Tibial artery (tissue), 4 donors: ENCODE results near the gene CYGB.
A peak's percentile ranks its signal among the peaks of the same experiment; 100 is the strongest.

Experiments
- DNase-seq, 2 donors: peaks; one replicate each; pipeline ENCODE4 v3.0.0-alpha.2; 2019
- H3K27ac ChIP-seq, 2 donors: fragments of 200-600 bp; sonication (generic) in 1 of 2; 1 replicate in 1 of 2; 2 replicates in 1 of 2; pipeline ENCODE4 v1.5.1; 2018 to 2019; ENCODE audit warnings: mild to moderate bottlenecking in 1 of 2
- H3K27me3 ChIP-seq, 2 donors: fragments of 200-600 bp; sonication (generic) in 1 of 2; one replicate each; pipeline versions ENCODE4 v1.5.1 to v1.6.0; 2016 to 2019
- H3K36me3 ChIP-seq, 3 donors: fragments of 200-600 bp; sonication (generic) in 2 of 3; one replicate each; pipeline ENCODE4 v1.5.1; 2016 to 2019; ENCODE audit warnings: mild to moderate bottlenecking in 2 of 3
- H3K4me1 ChIP-seq, 4 donors: fragments of 200-600 bp; sonication (generic) in 2 of 4; 1 replicate in 3 of 4; 2 replicates in 1 of 4; pipeline ENCODE4 v1.5.1; 2016 to 2019
- H3K4me3 ChIP-seq, 2 donors: fragments of 200-600 bp; sonication (generic) in 1 of 2; 1 replicate in 1 of 2; 2 replicates in 1 of 2; pipeline ENCODE4 v1.5.1; 2018 to 2019; ENCODE audit warnings: mild to moderate bottlenecking in 2 of 2
- H3K9me3 ChIP-seq, 3 donors: fragments of 200-600 bp; sonication (generic) in 1 of 3; one replicate each; pipeline ENCODE4 v1.5.1; 2016 to 2019
- intact Hi-C: fragments of 100-400 bp; cut with DNase I; formaldehyde crosslinking; loops from one replicate; pipeline ENCODE4 v1.15.0; 2023; ENCODE audit warnings: low total_unique reads
- TF ChIP-seq, protein P1 (sequence below), 2 experiments: fragments of 200-600 bp in 1 of 2; fragments of 450-650 bp in 1 of 2; IDR thresholded peaks; one replicate each; pipeline ENCODE4 v1.5.1; 2017 to 2019; ENCODE audit warnings: antibody characterized with exemption in 2 of 2, mild to moderate bottlenecking in 1 of 2, moderate library complexity in 1 of 2

CYGB gene

DNA sequence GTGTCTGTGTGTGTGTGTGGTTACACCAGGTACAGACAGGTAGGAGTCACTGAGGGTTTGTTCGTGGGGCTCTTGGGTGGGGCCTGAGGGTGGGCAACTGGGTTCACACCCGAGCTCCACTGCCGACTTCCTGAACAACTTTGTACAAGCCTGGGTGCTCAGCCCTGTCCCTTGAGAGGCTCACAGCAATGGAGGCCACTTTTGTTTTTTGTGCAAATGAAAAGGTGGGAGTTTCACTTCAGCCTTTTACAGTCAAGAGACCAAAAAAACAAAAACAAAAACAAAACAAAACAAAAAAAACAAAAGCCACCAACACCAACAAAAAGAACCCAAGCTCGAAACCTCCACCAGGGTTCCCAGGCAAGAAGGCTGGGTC, 38.6 kb downstream of the CYGB start:
- TF ChIP-seq, protein P1, sequence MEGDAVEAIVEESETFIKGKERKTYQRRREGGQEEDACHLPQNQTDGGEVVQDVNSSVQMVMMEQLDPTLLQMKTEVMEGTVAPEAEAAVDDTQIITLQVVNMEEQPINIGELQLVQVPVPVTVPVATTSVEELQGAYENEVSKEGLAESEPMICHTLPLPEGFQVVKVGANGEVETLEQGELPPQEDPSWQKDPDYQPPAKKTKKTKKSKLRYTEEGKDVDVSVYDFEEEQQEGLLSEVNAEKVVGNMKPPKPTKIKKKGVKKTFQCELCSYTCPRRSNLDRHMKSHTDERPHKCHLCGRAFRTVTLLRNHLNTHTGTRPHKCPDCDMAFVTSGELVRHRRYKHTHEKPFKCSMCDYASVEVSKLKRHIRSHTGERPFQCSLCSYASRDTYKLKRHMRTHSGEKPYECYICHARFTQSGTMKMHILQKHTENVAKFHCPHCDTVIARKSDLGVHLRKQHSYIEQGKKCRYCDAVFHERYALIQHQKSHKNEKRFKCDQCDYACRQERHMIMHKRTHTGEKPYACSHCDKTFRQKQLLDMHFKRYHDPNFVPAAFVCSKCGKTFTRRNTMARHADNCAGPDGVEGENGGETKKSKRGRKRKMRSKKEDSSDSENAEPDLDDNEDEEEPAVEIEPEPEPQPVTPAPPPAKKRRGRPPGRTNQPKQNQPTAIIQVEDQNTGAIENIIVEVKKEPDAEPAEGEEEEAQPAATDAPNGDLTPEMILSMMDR (IDR thresholded peaks at IDR 0.05): no peak
- intact Hi-C loops: no loop called here
- Histone ChIP-seq H3K9me3 (no peaks in the 10 kb centered on the region), H3K4me3 (peak overlapping the region; percentile 48 to 79), H3K4me1 (peaks cover 0 to 48% (median 39%) of the 10 kb centered on the region in 4 donors), H3K36me3 (no peaks in the 10 kb centered on the region), H3K27me3 (no peaks in the 10 kb centered on the region), H3K27ac (peak overlapping the region; percentile 76 to 85)
- no peak for DNase-seq

DNA sequence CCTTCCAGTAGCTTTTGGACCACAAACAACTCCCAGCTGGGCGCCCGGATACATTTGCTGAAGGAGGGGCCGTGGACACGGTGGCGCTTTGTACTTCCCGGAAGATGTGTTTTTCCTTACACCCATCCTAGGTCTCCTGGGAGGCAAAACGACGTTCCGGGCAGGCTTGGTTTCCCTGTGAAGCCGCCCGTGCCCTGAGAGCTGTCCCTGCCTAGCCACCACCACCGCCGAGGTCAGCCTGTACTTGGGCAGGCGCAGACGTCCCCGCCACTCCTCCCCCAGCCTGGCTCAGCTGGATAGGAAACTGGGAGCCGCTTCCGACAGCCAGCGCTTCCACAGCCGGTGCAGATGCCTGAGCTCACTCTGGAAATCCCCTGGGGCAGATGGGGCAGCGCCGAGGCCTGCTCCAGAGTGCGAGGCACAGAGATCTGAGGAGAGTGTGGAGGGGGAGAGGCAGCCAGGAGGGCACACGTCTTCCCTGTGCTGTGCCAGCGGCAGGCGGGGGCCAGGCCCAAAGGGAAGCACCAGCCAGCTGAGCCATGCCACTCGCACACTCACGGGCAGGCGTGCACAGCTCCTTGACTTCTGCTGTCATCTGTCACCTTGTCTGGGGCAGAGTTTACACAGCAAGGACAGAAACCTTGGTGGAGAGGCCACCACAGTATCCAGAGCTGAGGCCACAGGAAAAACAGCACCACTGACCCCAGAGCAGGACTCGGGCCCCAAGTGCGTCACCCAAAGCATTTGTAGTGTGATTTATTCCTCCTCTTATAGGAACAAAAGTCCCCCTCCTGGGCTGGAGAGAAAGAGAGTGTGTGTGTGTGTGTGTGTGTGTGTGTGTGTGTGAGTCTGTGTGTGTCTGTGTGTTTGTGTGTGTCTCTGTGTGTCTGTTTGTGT, 39.3 kb downstream of the CYGB start:
- H3K27ac ChIP-seq: peak overlapping the region; percentile 76 to 85
- peaks cover 0 to 51% (median 41%) of the 10 kb centered on the region in 4 donors for H3K4me1 ChIP-seq
- TF ChIP-seq, protein P1 (IDR thresholded peaks at IDR 0.05): no peak
- peak overlapping the region; percentile 20 to 24 for H3K4me3 ChIP-seq
- H3K9me3 ChIP-seq: no peaks in the 10 kb centered on the region
- no peaks in the 10 kb centered on the region for H3K36me3 ChIP-seq
- no peaks in the 10 kb centered on the region for H3K27me3 ChIP-seq
- intact Hi-C loops: no loop called here
- peak; percentile 72 to 93 for DNase-seq

DNA sequence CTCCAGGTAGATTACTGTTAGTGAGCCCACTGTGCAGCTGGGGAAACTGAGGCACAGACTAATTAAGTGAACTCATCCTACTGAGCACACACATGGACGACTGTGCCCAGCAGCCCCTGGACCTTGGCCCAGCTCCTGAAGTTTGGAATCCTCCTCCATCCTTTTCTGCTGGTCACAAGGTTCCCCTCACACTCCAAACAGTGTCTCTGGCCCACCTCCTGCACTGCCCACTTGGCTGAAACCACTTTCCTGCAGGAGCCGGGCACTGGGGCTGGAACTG, 39.9 kb downstream of the CYGB start:
- peak overlapping the region; percentile 20 to 24 for H3K4me3 ChIP-seq
- peaks cover 0 to 56% (median 42%) of the 10 kb centered on the region in 4 donors for H3K4me1 ChIP-seq

DNA sequence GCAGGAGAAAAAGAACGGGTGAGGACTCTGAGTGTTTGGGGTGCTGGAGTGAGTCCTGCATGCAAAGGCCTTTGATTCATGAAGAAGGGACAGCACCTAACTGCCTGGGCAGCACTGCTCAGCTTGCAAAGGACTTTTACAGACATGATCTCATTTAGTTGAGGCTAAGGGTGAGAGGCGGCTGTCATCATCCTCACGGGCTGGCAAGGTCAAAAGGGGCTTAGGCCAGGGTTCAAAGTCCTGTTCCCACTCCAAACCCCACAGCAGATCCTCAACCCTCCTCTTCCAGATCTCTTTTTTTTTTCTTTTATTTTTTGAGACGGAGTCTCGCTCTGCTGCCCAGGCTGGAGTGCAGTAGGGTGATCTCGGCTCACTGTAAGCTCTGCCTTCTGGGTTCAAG, 41.0 kb downstream of the CYGB start:
- Histone ChIP-seq H3K9me3 (no peaks in the 10 kb centered on the region), H3K36me3 (no peaks in the 10 kb centered on the region), H3K4me1 (peaks cover 0 to 47% (median 32%) of the 10 kb centered on the region in 4 donors), H3K27me3 (no peaks in the 10 kb centered on the region), H3K27ac (no peak overlapping the region), H3K4me3 (no peak overlapping the region)
- TF ChIP-seq, protein P1 (IDR thresholded peaks at IDR 0.05): no peak
- DNase-seq: no peak
- intact Hi-C loops: no loop called here

More for the DNA sequence above, 39.9 kb downstream of the CYGB start:
- intact Hi-C loops: no loop called here
- H3K27me3 ChIP-seq: no peaks in the 10 kb centered on the region
- peak overlapping the region; percentile 76 to 85 for H3K27ac ChIP-seq
- TF ChIP-seq, protein P1 (IDR thresholded peaks at IDR 0.05): no peak
- H3K36me3 ChIP-seq: no peaks in the 10 kb centered on the region
- no peak for DNase-seq
- H3K9me3 ChIP-seq: no peaks in the 10 kb centered on the region

DNA sequence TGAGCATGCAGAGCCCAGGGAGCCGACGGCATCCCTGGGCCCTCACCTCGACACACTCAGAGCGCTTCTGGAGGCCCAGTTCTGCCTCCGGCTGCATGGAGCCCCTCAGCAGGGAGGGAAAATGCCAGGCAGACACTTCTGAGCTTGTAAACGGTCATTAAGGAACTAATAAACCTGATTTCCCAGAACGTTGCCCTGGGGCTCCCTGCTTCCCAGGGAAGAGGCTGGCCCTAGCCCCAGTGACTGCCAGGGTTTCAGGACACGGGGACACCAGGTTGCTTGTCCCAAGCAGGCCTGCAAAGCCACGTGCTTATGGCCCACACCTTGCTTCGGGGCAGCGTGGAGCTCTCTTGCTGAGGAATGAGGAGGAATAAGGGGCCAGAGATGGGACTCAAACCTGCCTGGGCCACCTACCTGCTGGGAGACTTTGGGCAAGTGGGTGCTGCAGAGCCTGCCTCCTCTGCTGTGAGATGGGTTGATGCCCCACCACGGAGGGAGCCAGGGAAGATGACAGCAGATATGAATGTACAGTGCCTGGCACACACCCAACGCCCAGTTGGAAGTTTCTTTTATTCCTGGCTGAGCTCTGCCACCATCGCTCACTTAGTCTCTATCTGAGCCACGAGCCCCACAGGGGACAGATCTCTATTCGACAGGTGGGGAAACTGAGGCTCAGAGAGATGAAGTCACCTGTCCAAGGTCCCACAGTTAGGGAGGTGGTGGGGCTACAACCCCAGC, 41.7 kb downstream of the CYGB start:
- H3K27ac ChIP-seq: no peak overlapping the region

More for the DNA sequence above, 41.7 kb downstream of the CYGB start:
- peaks cover 0 to 43% (median 29%) of the 10 kb centered on the region in 4 donors for H3K4me1 ChIP-seq
- H3K9me3 ChIP-seq: no peaks in the 10 kb centered on the region
- DNase-seq: no peak
- TF ChIP-seq, protein P1 (IDR thresholded peaks at IDR 0.05): no peak
- intact Hi-C loops: no loop called here
- no peaks in the 10 kb centered on the region for H3K36me3 ChIP-seq
- H3K4me3 ChIP-seq: no peak overlapping the region
- H3K27me3 ChIP-seq: no peaks in the 10 kb centered on the region
